Measurements from ENCODE around the gene CCDC181.

DNA sequence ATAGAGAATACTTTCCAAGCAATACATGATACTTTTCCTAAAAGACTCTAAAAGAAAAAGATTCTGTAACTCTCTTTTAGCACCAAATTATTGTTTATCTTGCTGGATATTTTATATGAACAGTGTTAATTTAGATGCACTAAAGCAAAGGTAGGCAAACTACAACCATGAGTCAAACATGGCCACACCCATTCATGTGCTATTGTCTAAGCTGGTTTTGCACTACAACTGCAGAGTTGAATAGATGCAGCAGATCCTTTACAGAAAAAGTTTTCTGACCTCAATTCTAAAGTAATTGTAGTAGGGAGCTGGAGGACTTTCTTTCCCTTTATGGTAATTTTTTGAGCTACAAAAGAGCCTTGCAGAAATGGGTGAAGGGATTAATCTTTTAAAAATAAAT lies 39.9 kb downstream of the CCDC181 start:
- TF ChIP-seq CTCF (conservative IDR thresholded peaks at IDR 0.05 in 1 of 2, IDR thresholded peaks at IDR 0.05 in 1 of 2; ENCODE audit: extremely low read depth in 1 of 2, insufficient read depth in 1 of 2, low read depth in 1 of 2, low read length in 2 of 2) (no peak), EZH2 (IDR thresholded peaks at IDR 0.05; ENCODE audit: borderline replicate concordance, low read length) (no peak)
